SJCRH30 (cell line): Measurements from ENCODE around the gene REN. TPM values are rescaled to one million over a fixed set of nuclear protein-coding genes. Genes with fewer than 3 reads are reported as not detected.

Source experiments
- DNase-seq, 2 experiments: peaks; one replicate each; pipeline ENCODE4 v3.0.0-alpha.2; 2015 to 2020
- H3K27ac ChIP-seq: fragments of 250-450 bp; sonication (Bioruptor Pico); 2 replicates; pipeline ENCODE4 v1.5.1; 2020; ENCODE audit warnings: mild to moderate bottlenecking, moderate library complexity
- H3K27me3 ChIP-seq: fragments of 250-450 bp; sonication (Bioruptor Pico); 2 replicates; pipeline ENCODE4 v1.5.1; 2020; ENCODE audit warnings: mild to moderate bottlenecking, moderate library complexity
- H3K36me3 ChIP-seq: fragments of 250-450 bp; sonication (Bioruptor Pico); 2 replicates; pipeline ENCODE4 v1.5.1; 2020; ENCODE audit warnings: mild to moderate bottlenecking, moderate library complexity
- H3K4me1 ChIP-seq: fragments of 250-450 bp; sonication (Bioruptor Pico); 2 replicates; pipeline ENCODE4 v1.5.1; 2020; ENCODE audit warnings: mild to moderate bottlenecking, moderate library complexity
- H3K4me3 ChIP-seq: fragments of 250-450 bp; sonication (Bioruptor Pico); 2 replicates; pipeline ENCODE4 v1.5.1; 2020; ENCODE audit warnings: mild to moderate bottlenecking, moderate library complexity
- H3K9me3 ChIP-seq: fragments of 250-450 bp; sonication (Bioruptor Pico); replicated peaks from 2 replicates; pipeline ENCODE4 v1.5.1; 2020; ENCODE audit warnings: mild to moderate bottlenecking, moderate library complexity
- total RNA-seq: library from RNA; depleted of rRNA; stranded (reverse); fragments of >200 nt; shearing (Covaris generic); gene quantifications from 2 replicates; pipeline ENCODE4 v1.2.3, GENCODE V29; 2014

REN gene
- total RNA-seq, 1 experiment from 2014 or later, result not detected

DNA sequence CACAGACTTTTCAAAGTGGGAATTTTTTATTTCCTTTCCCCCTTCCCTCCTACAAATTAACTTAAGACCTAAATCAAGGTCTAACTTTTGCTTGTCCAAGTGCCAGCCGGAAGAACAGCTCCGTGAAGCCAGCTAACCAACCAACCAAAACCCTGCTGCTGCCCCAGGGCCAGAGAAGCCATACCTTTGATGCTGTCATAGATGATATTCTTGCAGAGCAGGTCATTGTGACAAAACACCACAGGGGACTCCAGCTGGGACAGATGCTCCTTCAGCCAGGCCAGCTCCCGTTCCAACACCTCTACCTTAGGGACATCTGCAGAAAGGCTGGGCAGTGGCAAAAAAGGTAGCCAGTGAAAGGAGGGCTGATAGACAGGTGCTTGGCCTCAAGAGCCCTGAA lies 25.0 kb downstream of the REN start:
- H3K36me3 ChIP-seq, result no peaks in the 10 kb centered on the region
- DNase-seq, result no peak
- H3K27ac ChIP-seq, result no peak overlapping the region
- H3K27me3 ChIP-seq, result no peaks in the 10 kb centered on the region
- no peak overlapping the region for H3K4me3 ChIP-seq
- no peaks in the 10 kb centered on the region for H3K9me3 ChIP-seq
- H3K4me1 ChIP-seq, result no peaks in the 10 kb centered on the region

DNA sequence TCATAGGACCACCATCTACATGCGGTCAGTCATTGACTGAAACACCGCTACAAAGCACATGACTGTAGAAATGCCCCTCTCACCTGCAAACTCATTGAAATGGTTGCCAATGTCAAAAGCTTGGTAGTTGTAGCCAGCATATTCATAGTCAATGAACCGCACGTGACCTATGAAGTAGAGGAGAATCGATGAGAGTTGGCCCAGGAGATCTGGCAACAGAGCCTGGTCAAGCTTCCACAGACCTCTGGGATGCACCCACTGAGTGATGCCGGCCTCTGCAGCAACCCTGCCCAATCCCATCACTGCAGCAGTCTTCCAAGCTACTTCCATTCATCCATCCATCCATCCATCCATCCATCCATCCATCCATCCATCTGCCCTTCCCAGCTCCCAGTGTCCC lies 26.2 kb downstream of the REN start:
- H3K27ac ChIP-seq, result no peak overlapping the region
- no peaks in the 10 kb centered on the region for H3K4me1 ChIP-seq
- H3K9me3 ChIP-seq, result no peaks in the 10 kb centered on the region
- H3K4me3 ChIP-seq, result no peak overlapping the region
- H3K27me3 ChIP-seq, result no peaks in the 10 kb centered on the region
- no peaks in the 10 kb centered on the region for H3K36me3 ChIP-seq
- DNase-seq, result no peak

DNA sequence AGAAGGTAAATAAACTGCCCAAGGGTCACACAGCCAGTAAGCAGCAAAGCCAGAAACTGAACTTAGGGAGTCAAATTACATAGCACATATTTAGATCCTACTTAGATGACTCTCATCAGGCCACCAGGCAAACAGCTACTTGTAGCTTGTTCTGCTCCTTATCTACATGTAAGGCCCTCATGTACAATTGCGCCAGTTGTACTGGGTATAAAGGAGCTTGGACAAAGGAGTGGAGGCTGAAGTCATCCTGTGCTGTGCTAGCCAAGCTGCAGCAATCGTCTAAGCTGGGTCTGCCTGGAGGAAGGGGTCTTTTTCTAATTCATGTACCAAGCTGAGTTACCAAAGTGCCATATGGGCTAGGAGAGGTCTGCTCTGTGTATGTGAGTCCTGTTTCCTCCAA lies 27.0 kb downstream of the REN start:
- Histone ChIP-seq H3K4me3 (no peak overlapping the region), H3K4me1 (no peaks in the 10 kb centered on the region), H3K27ac (no peak overlapping the region), H3K27me3 (no peaks in the 10 kb centered on the region), H3K36me3 (no peaks in the 10 kb centered on the region), H3K9me3 (no peaks in the 10 kb centered on the region)
- DNase-seq, result no peak

DNA sequence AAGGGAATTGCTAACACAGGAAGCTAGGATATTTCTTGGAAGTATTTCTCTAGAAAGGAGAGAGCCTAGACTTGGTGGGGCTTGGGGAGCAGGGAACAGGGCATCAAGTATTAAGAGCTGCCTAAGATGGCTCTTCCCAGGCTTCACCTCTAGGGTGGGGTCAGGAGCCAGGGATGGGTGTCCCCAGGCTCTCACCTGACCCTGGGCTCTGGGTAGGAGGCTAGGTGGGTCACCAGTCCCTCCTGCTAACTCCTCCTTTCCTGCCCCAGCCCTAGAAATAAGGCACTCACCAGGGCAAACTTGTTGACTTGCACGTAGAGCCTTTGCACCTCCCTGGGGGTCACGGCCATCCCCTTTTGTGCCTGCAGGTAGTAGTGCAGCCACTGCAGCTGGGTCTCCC lies 29.3 kb downstream of the REN start:
- H3K4me3 ChIP-seq, result no peak overlapping the region
- no peaks in the 10 kb centered on the region for H3K9me3 ChIP-seq
- no peaks in the 10 kb centered on the region for H3K4me1 ChIP-seq
- H3K27ac ChIP-seq, result no peak overlapping the region
- H3K27me3 ChIP-seq, result no peaks in the 10 kb centered on the region
- DNase-seq, result no peak
- no peaks in the 10 kb centered on the region for H3K36me3 ChIP-seq

DNA sequence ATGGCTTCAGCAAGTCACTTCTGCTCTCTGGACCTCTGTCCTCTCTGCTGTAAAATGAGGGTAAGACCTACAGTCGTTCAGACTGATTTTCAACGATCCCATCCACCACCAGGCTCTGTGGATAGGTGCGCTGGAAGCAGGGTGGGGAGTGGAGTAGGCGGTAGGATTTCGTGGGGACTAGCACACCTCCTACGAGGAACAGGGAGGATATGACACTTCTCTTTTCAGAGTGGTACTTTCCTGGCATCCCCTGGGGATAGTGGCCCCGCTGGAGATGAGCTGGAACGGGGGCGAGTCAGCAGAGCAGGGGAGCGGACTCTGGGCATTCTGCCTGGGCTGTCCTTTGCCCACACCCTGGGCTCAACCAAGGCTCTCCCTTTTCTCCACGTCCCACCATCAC lies 32.0 kb downstream of the REN start:
- DNase-seq, result no peak
- Histone ChIP-seq H3K4me1 (peaks cover 6% of the 10 kb centered on the region; the same call in 1 of the 2 replicates), H3K27ac (no peak overlapping the region), H3K36me3 (no peaks in the 10 kb centered on the region), H3K9me3 (no peaks in the 10 kb centered on the region), H3K27me3 (no peaks in the 10 kb centered on the region), H3K4me3 (no peak overlapping the region)

DNA sequence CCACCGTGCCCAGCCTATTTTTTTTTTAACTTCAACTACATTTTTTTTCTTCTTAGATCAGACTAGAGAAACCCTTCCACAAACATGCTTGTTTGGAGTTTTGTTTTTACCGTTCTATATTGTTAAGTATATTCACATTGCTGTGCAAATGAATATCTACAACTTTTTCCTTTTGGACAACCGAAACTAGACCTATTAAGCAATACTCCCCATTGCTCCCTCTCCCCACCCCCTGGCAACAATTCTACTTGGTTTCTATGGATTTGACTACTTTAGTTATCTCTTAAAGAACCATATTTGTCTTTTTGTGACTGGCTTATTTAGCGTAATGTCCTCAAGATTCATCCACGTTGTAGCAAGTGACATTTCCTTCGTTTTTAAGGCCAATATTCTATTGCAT lies 33.4 kb downstream of the REN start:
- no peaks in the 10 kb centered on the region for H3K9me3 ChIP-seq
- H3K36me3 ChIP-seq, result no peaks in the 10 kb centered on the region
- H3K27me3 ChIP-seq, result no peaks in the 10 kb centered on the region
- no peak overlapping the region for H3K4me3 ChIP-seq
- H3K4me1 ChIP-seq, result peaks cover 10% of the 10 kb centered on the region
- DNase-seq, result no peak
- no peak overlapping the region for H3K27ac ChIP-seq

DNA sequence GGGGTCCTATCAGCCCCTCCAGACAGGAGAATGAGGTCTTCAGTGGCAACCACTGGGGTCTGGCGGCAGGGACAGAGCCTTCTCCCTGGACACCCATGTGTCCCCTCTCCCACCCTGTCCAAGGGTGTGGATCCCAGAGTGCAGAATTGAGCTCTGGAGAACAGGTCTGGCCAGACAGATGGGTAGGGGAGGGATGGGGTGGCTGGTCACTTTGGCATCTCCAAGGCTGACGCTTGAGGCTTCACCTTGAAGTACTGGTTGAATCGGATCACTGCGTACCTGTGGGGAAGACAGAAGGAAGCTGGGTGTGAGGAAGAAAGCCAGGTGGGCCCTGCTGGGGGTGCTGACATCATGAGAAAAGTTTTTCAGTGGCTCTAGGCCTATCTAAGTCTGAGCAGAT lies 34.2 kb downstream of the REN start:
- DNase-seq, result no peak
- Histone ChIP-seq H3K36me3 (no peaks in the 10 kb centered on the region), H3K27me3 (no peaks in the 10 kb centered on the region), H3K4me1 (peaks cover 10% of the 10 kb centered on the region), H3K27ac (no peak overlapping the region), H3K4me3 (no peak overlapping the region), H3K9me3 (no peaks in the 10 kb centered on the region)

DNA sequence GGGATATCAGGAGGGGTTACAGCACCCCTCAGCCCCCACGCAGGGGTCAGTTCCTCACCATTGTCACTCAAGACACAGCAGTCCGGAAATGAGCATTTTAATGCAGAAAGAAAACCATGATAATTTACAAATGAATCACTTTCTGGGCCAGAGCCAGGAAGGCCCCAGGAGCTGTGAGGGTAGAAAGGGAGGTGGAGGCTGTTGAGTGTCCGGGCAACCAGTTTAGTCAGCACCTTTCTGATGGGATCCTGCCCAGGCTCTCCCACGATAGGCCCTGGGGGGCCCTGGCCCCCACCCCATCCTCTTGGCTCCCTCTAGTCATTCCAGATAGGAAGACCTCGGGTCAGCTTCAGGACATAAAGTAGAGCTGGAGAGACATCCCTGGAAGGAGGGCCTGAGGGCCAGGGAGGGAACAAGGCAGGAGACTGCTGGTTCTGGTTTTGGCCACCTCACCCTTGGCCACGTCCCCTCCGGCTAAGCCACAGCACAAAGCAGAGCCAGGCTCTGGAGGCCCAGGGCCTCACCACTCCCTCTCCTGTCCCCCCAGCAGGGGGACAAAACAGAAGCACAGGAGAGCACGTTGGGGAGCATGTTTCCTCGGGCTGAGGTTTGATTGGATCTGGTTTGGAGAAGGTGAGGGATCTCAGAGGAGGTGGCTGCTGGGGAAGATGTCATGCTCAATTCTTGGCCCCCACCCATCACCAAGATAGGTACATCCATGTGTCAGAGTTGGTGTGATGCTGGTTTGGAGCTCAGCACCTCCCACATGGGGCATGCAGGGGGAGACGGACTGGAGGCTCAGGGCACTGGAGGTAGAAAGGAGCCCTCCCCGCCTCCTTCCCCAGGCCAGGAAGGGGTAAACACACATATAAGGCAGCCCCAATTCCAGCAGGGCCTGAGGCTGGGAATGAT lies 34.9 kb downstream of the REN start:
- H3K4me3 ChIP-seq, result no peak overlapping the region
- no peak overlapping the region for H3K27ac ChIP-seq
- peak in 1 of 2 experiments; percentile 24 for DNase-seq
- no peaks in the 10 kb centered on the region for H3K36me3 ChIP-seq
- H3K9me3 ChIP-seq, result no peaks in the 10 kb centered on the region
- H3K4me1 ChIP-seq, result peaks cover 10% of the 10 kb centered on the region
- no peaks in the 10 kb centered on the region for H3K27me3 ChIP-seq

DNA sequence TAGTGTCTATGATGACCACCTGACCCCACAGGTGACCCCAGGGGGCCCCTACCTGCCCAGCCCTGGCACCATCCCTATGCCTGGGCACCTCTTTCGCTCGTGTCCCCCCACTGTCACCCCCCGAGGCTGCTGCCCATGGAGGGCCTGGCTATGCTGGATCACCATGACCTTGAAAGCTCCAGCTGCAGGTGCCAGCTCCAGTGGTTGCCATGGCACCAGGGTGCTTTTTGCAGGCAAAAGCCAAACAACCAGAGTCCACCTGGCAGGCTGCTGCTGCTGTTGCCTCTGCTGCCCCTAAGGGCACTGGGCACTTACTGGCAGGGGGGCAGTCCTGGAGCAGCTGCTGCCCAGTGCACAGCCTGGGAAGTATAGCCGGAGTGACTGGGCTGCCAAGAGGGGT lies 36.0 kb downstream of the REN start:
- H3K27me3 ChIP-seq, result no peaks in the 10 kb centered on the region
- peaks cover 10% of the 10 kb centered on the region for H3K4me1 ChIP-seq
- no peak overlapping the region for H3K4me3 ChIP-seq
- no peaks in the 10 kb centered on the region for H3K36me3 ChIP-seq
- H3K27ac ChIP-seq, result no peak overlapping the region
- no peak for DNase-seq
- H3K9me3 ChIP-seq, result no peaks in the 10 kb centered on the region

DNA sequence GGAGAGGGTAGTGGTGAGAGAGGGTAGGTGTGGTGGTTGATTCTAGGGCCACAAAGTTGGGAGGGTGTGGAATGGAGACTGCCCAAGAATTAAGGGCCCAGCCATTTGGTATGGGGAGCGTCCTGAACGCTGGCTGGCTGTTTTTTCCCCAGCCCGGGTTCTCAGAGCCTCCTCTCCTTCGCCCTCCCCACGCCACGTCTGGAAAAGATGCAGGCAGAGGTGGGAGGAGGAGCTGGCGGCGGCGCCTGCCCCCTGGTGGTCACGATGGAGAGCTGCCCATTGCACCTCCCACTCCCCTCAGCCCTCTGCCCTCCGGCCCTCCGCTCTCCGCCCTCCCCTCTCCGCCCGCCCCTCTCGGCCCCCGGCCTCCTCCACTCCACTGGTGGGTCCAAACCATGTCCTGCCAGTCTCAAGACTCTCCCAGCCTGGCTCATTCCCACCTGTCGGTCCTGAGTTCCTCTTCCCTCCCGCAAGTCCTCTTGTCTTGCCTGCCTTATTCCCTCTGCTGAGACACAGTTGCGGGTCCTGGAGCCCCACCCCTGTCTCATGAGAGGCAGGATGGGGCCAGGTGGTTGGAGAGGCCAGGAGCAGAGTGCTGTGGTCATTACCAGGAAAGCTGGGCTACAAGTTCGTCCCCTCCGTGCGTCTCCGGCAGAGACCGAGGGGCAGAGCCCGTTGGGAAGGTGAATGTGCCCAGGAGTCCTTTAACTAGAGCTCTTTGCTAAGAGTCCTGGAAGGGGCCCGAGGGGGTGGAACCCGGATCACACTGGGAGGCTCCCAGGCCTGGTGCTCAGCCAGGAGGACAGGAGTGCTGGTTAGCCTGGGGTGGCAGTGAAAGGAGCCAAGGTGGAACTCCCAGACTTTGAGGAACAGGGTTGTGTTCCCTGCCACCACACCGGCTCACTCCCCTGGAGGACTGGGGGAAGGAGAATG lies 36.9 kb downstream of the REN start:
- peak; percentile 80 to 87 for DNase-seq
- no peaks in the 10 kb centered on the region for H3K27me3 ChIP-seq
- H3K4me3 ChIP-seq, result no peak overlapping the region
- H3K36me3 ChIP-seq, result peaks cover 2% of the 10 kb centered on the region; the same call in 1 of the 2 replicates
- no peaks in the 10 kb centered on the region for H3K9me3 ChIP-seq
- H3K27ac ChIP-seq, result no peak overlapping the region
- H3K4me1 ChIP-seq, result peaks cover 10% of the 10 kb centered on the region

DNA sequence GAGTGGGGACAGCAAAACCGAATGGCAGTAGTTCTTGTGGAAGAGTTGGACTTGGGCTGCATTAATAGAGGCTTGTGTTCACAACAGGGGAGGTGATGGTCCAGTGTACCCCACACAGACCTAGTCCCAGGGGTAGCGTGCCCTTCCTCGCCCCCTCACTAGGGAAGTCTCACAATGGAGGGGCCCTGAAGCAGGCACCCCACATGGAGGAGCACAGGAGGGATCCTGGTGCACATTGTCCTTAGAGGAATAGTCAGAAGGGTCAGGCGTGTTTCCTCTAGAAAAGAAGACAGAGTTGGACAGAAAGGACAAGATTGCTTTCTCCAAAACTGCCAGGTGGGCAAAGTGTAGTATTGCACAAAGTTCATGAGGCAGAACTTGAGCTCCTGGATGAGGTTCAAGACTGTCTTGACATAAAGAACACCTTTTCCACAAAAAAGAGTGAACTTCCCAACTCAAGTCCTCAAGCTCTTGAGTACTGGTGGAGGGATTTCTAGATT lies 37.6 kb downstream of the REN start:
- no peak for DNase-seq
- H3K4me3 ChIP-seq, result no peak overlapping the region
- H3K4me1 ChIP-seq, result peaks cover 10% of the 10 kb centered on the region
- H3K27me3 ChIP-seq, result no peaks in the 10 kb centered on the region
- H3K36me3 ChIP-seq, result peaks cover 5% of the 10 kb centered on the region; the same call in 1 of the 2 replicates
- no peak overlapping the region for H3K27ac ChIP-seq
- no peaks in the 10 kb centered on the region for H3K9me3 ChIP-seq

DNA sequence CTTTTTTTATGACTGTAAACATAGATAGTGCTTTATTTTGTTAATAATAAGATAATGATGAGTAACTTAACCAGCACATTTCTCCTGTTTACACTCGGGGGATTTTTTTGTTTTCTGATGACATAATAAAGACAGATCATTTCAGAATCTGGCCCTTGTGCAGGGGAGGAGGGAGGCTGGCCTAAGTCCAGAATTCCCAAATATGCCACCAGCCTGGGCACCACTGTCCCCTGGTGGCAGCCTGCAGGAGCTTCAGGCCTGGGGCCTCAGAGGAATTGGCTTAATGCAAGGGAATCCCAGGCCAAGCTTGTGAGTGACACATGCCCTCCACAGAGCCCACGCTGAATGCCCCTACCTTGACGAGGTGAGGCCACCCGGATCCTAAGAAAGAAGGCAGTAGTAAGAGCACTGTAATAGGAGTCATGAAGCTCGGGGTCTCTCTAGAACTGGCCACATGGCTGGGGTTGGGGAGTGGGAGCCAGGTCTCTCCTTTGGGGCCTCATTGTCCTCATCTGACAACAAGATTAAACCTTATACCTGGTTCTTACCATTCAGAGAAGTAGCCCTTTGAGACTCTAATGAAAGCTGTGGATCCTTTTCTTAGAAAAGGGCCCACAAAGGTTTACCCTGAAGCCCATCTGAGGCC lies 38.4 kb downstream of the REN start:
- DNase-seq, result peak; percentile 75 to 87
- Histone ChIP-seq H3K36me3 (peaks cover 5% of the 10 kb centered on the region; the same call in 1 of the 2 replicates), H3K4me3 (no peak overlapping the region), H3K4me1 (peaks cover 10% of the 10 kb centered on the region), H3K9me3 (no peaks in the 10 kb centered on the region), H3K27me3 (no peaks in the 10 kb centered on the region), H3K27ac (no peak overlapping the region)

DNA sequence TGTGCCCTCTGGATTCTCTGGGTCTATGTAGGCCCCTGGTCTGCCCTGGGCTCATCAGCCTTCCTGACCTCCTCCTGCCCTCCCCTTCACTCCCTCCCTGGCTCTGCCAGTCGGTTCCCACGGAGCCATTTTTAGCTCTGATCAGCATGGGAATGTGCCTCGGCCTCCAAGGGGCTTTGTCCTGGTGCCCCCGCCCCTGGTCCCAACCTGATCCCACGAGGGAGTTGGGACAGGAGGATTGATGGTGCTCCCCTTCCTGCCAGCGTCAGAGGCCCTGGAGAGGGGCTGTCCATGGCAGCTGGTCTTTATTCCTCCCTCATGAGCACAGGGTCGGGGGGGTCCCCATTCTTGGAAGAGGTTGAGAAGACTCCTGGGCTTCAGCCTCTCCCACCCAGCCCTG lies 39.2 kb downstream of the REN start:
- no peak overlapping the region for H3K27ac ChIP-seq
- no peak for DNase-seq
- no peak overlapping the region for H3K4me3 ChIP-seq
- no peaks in the 10 kb centered on the region for H3K9me3 ChIP-seq
- peaks cover 5% of the 10 kb centered on the region; the same call in 1 of the 2 replicates for H3K36me3 ChIP-seq
- peaks cover 10% of the 10 kb centered on the region for H3K4me1 ChIP-seq
- no peaks in the 10 kb centered on the region for H3K27me3 ChIP-seq

DNA sequence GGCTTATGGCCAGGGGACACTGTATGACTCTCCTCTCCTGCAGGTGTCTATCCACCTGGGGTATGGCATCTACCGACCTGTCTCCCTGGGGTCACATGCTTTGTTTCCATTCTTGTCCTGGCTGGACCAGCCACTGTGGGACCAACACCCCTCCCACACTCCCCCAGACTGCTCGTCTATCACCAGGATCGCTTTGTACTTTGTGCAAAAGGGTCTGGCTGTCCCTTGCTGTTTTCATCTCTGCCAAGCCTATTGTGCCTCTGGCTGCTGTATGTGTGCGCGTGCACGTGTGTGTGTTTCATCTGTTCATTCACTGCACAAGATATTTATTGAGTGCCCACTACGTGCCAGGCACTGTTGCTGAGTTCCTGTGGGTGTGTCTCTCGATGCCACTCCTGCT lies 39.8 kb downstream of the REN start:
- DNase-seq, result no peak
- no peaks in the 10 kb centered on the region for H3K27me3 ChIP-seq
- H3K4me3 ChIP-seq, result no peak overlapping the region
- peaks cover 5% of the 10 kb centered on the region; the same call in 1 of the 2 replicates for H3K36me3 ChIP-seq
- peaks cover 10% of the 10 kb centered on the region for H3K4me1 ChIP-seq
- no peak overlapping the region for H3K27ac ChIP-seq
- H3K9me3 ChIP-seq, result no peaks in the 10 kb centered on the region
